H1 (cell line): ENCODE results near the gene HDHD5. TPM values are rescaled to one million over a fixed set of nuclear protein-coding genes. Genes with fewer than 3 reads are reported as not detected.

Experiments
- CTCF ChIA-PET: fragments of 300-600 bp; sonication (Branson Sonifier 250); formaldehyde crosslinking; loops from one replicate; lab custom pipeline; 2021; ENCODE audit not compliant: partially characterized antibody; lab: Charles Lee
- POLR2A ChIA-PET: fragments of 300-600 bp; sonication (Branson Sonifier 250); formaldehyde crosslinking; loops from one replicate; lab custom pipeline; 2021; ENCODE audit warnings: inconsistent platforms; ENCODE audit not compliant: partially characterized antibody; lab: Charles Lee
- DNase-seq, 2 experiments: peaks; one replicate each; pipeline versions ENCODE4 v3.0.0 to v3.0.0-alpha.2; 2010 to 2022; ENCODE audit warnings: low spot score in 2 of 2, low read depth in 1 of 2, mixed read lengths in 1 of 2
- FAIRE-seq: peaks from 2 replicates; lab custom pipeline; 2011; peaks lifted over from hg19 to GRCh38; lab: Jason Lieb, UNC
- H2AFZ ChIP-seq: 2 replicates; pipeline ENCODE4 v1.8.1; 2012; ENCODE audit warnings: low read length, inconsistent platforms
- H2AK5ac ChIP-seq: 2 replicates; pipeline ENCODE4 v1.6.1; 2013; ENCODE audit warnings: low read depth, low read length
- H2BK120ac ChIP-seq: replicated peaks from 2 replicates; pipeline ENCODE3; 2013; ENCODE audit warnings: low read depth, low read length, inconsistent platforms
- H2BK12ac ChIP-seq: 2 replicates; pipeline ENCODE4 v1.6.1; 2013; ENCODE audit warnings: low read depth, low read length
- H2BK15ac ChIP-seq: 2 replicates; pipeline ENCODE4 v1.6.1; 2013; ENCODE audit warnings: low read length
- H2BK20ac ChIP-seq: 2 replicates; pipeline ENCODE4 v1.6.1; 2013; ENCODE audit warnings: low read length
- H2BK5ac ChIP-seq: 2 replicates; pipeline ENCODE4 v1.6.1; 2013; ENCODE audit warnings: low read depth, low read length
- H3K14ac ChIP-seq: 2 replicates; pipeline ENCODE4 v1.6.1; 2013; ENCODE audit warnings: inconsistent platforms; ENCODE audit not compliant: insufficient read length
- H3K18ac ChIP-seq: 2 replicates; pipeline ENCODE4 v1.6.1; 2013; ENCODE audit warnings: low read length; ENCODE audit errors: extremely low read depth
- H3K23ac ChIP-seq: 2 replicates; pipeline ENCODE4 v1.6.1; 2013; ENCODE audit warnings: inconsistent platforms; ENCODE audit not compliant: insufficient read length
- H3K23me2 ChIP-seq: 2 replicates; pipeline ENCODE4 v1.6.1; 2013; ENCODE audit warnings: low read depth, low read length
- H3K27ac ChIP-seq: 2 replicates; pipeline ENCODE4 v1.6.1; 2011; ENCODE audit warnings: low read depth, low read length, inconsistent platforms
- H3K27me3 ChIP-seq, 4 experiments: replicated peaks in 1 of 4; 1 replicate in 1 of 4; 2 replicates in 3 of 4; pipeline versions ENCODE4 v1.6.1 to v1.8.1; 2011 to 2013; ENCODE audit warnings: low read length in 3 of 4, mild to moderate bottlenecking in 3 of 4, inconsistent platforms in 2 of 4, mixed read lengths in 2 of 4, moderate library complexity in 1 of 4; ENCODE audit not compliant: control insufficient read depth in 3 of 4, insufficient read depth in 3 of 4; ENCODE audit errors: extremely low read depth in 1 of 4
- H3K36me3 ChIP-seq, 4 experiments: 2 replicates each; pipeline versions ENCODE4 v1.6.1 to v1.8.1; 2011 to 2013; ENCODE audit warnings: mild to moderate bottlenecking in 4 of 4, low read length in 3 of 4, moderate library complexity in 2 of 4, control low read depth in 1 of 4, inconsistent platforms in 1 of 4; ENCODE audit not compliant: insufficient read depth in 4 of 4, control insufficient read depth in 2 of 4
- H3K4ac ChIP-seq: replicated peaks from 2 replicates; pipeline ENCODE3; 2013; ENCODE audit warnings: low read length, low read depth, mixed read lengths, inconsistent platforms; ENCODE audit not compliant: insufficient read length
- H3K4me1 ChIP-seq, 4 experiments: replicated peaks in 1 of 4; 1 replicate in 1 of 4; 2 replicates in 3 of 4; pipeline versions ENCODE4 v1.6.1 to v1.8.1; 2011 to 2013; ENCODE audit warnings: low read length in 3 of 4, inconsistent platforms in 2 of 4, mixed read lengths in 1 of 4; ENCODE audit not compliant: insufficient read depth in 4 of 4, control insufficient read depth in 3 of 4
- H3K4me2 ChIP-seq, 2 experiments: 2 replicates each; pipeline versions ENCODE4 v1.6.1 to v1.8.1; 2011 to 2013; ENCODE audit warnings: low read depth in 2 of 2, low read length in 2 of 2, control low read depth in 1 of 2, inconsistent platforms in 1 of 2, mild to moderate bottlenecking in 1 of 2; ENCODE audit not compliant: insufficient read depth in 1 of 2
- H3K4me3 ChIP-seq, 4 experiments: fragments of 200-600, 300-600 bp in 1 of 4; sonication (generic), shearing (Covaris generic), sonication (Bioruptor Twin) in 1 of 4; 2 replicates each; pipeline versions ENCODE4 v1.5.1 to v1.8.1; 2011 to 2016; ENCODE audit warnings: low read length in 4 of 4, low read depth in 3 of 4, control low read depth in 2 of 4, inconsistent platforms in 2 of 4, mild to moderate bottlenecking in 2 of 4, mixed read lengths in 1 of 4, moderate library complexity in 1 of 4; ENCODE audit not compliant: insufficient read depth in 2 of 4; ENCODE audit errors: extremely low read depth in 1 of 4
- H3K56ac ChIP-seq: replicated peaks from 2 replicates; pipeline ENCODE3; 2013; ENCODE audit warnings: low read depth, mild to moderate bottlenecking, mixed read lengths, low read length, inconsistent platforms; ENCODE audit not compliant: insufficient read length
- H3K79me1 ChIP-seq: 2 replicates; pipeline ENCODE4 v1.6.1; 2013; ENCODE audit warnings: low read depth, low read length, control low read depth
- H3K79me2 ChIP-seq, 2 experiments: 2 replicates each; pipeline versions ENCODE4 v1.6.1 to v1.8.1; 2012 to 2013; ENCODE audit warnings: low read length in 2 of 2, mild to moderate bottlenecking in 2 of 2, inconsistent platforms in 1 of 2; ENCODE audit not compliant: insufficient read depth in 2 of 2, control insufficient read depth in 1 of 2
- H3K9ac ChIP-seq, 4 experiments: replicated peaks in 1 of 4; 1 replicate in 1 of 4; 2 replicates in 3 of 4; pipeline versions ENCODE4 v1.6.1 to v1.8.1; 2011 to 2013; ENCODE audit warnings: low read depth in 3 of 4, low read length in 3 of 4, control low read depth in 2 of 4, mild to moderate bottlenecking in 2 of 4, moderate library complexity in 2 of 4, inconsistent platforms in 1 of 4; ENCODE audit errors: extremely low read depth in 1 of 4
- H3K9me3 ChIP-seq, 2 experiments: 2 replicates each; pipeline versions ENCODE4 v1.6.1 to v1.8.1; 2012 to 2013; ENCODE audit warnings: mild to moderate bottlenecking in 2 of 2, moderate library complexity in 2 of 2, control low read depth in 1 of 2, inconsistent platforms in 1 of 2, low read depth in 1 of 2, low read length in 1 of 2, mixed read lengths in 1 of 2; ENCODE audit not compliant: insufficient read depth in 2 of 2
- H4K20me1 ChIP-seq, 2 experiments: replicated peaks in 1 of 2; 2 replicates each; pipeline versions ENCODE3 to v1.8.1; 2011 to 2013; ENCODE audit warnings: inconsistent platforms in 2 of 2, low read length in 2 of 2, mild to moderate bottlenecking in 1 of 2; ENCODE audit not compliant: insufficient read depth in 2 of 2, control insufficient read depth in 1 of 2
- H4K5ac ChIP-seq: 2 replicates; pipeline ENCODE4 v1.6.1; 2013; ENCODE audit warnings: low read length, low read depth, mixed read lengths, inconsistent platforms; ENCODE audit not compliant: insufficient read length
- H4K8ac ChIP-seq: 2 replicates; pipeline ENCODE4 v1.8.0; 2013; ENCODE audit warnings: mild to moderate bottlenecking, moderate library complexity, low read length, inconsistent platforms; ENCODE audit not compliant: insufficient read depth; ENCODE audit errors: extremely low read depth
- H4K91ac ChIP-seq: replicated peaks from 2 replicates; pipeline ENCODE3; 2013; ENCODE audit warnings: low read length, mixed read lengths, inconsistent platforms; ENCODE audit not compliant: insufficient read length
- FOSL1 ChIP-seq: IDR thresholded peaks from 2 replicates; pipeline ENCODE4 v1.6.1; 2011; ENCODE audit warnings: mild to moderate bottlenecking, low read depth, low read length, moderate library complexity; ENCODE audit not compliant: insufficient read depth
- HDAC2 ChIP-seq, 2 experiments: fragments of 300-600 bp in 1 of 2; sonication (generic) in 1 of 2; IDR thresholded peaks; 2 replicates each; pipeline ENCODE4 v1.6.1; 2011 to 2012; ENCODE audit warnings: low read depth in 2 of 2, low read length in 2 of 2, mild to moderate bottlenecking in 2 of 2, moderate library complexity in 2 of 2, borderline replicate concordance in 1 of 2, inconsistent platforms in 1 of 2
- HDAC6 ChIP-seq: IDR thresholded peaks from one replicate; pipeline ENCODE4 v1.7.1; 2012; ENCODE audit warnings: low read depth, mild to moderate bottlenecking, inconsistent platforms, low read length, moderate library complexity
- JUN ChIP-seq: IDR thresholded peaks from 2 replicates; pipeline ENCODE4 v1.6.1; 2011; ENCODE audit warnings: low read depth, mild to moderate bottlenecking, improper control_type of control experiment, low read length
- MAFK ChIP-seq: IDR thresholded peaks from 2 replicates; pipeline ENCODE4 v1.6.1; 2012; ENCODE audit warnings: low read depth, mild to moderate bottlenecking, improper control_type of control experiment, low read length
- POLR2AphosphoS5 ChIP-seq: IDR thresholded peaks from 2 replicates; pipeline ENCODE4 v1.6.1; 2011; ENCODE audit warnings: low read depth, low read length
- RXRA ChIP-seq: IDR thresholded peaks from 2 replicates; pipeline ENCODE4 v1.6.1; 2011; ENCODE audit warnings: low read depth, mild to moderate bottlenecking, low read length, moderate library complexity; ENCODE audit not compliant: insufficient read depth
- SIX5 ChIP-seq: IDR thresholded peaks from 2 replicates; pipeline ENCODE4 v1.6.1; 2011; ENCODE audit warnings: mild to moderate bottlenecking, low read depth, low read length
- TBP ChIP-seq: IDR thresholded peaks from 2 replicates; pipeline ENCODE4 v1.6.1; 2011; ENCODE audit warnings: low read depth, low read length, improper control_type of control experiment
- TEAD4 ChIP-seq: IDR thresholded peaks from 2 replicates; pipeline ENCODE4 v1.6.1; 2012; ENCODE audit warnings: low read depth, low read length, inconsistent platforms, mixed read lengths
- WGBS, 2 experiments: shearing (Covaris generic) in 1 of 2; methylation state at CpG; one replicate each; pipeline versions ENCODE4 v1.1.6 to v1.1.7; 2013 to 2015; ENCODE audit warnings: low lambda C conversion rate in 2 of 2, mixed read lengths in 2 of 2, inconsistent platforms in 1 of 2, low coverage in 1 of 2, missing lambda C conversion rate in 1 of 2; ENCODE audit not compliant: insufficient replicate concordance in 2 of 2, insufficient coverage in 1 of 2, insufficient read length in 1 of 2; ENCODE audit errors: extremely low coverage in 1 of 2, missing lambda C conversion rate in 1 of 2; 5-methylcytosine and 5-hydroxymethylcytosine counted together
- polyA plus RNA-seq, 7 experiments: library from polyadenylated mRNA; depleted of rRNA in 3 of 7; stranded (reverse) in 5 of 7; unstranded in 2 of 7; fragments of >200 nt in 5 of 7; fragments of 200-250 nt in 2 of 7; gene quantifications; 1 replicate in 5 of 7; 2 replicates in 1 of 7; 4 replicates in 1 of 7; pipeline versions ENCODE4 v1.2.1 to v1.2.3, GENCODE V29; 2011 to 2013; ENCODE audit warnings: missing spikeins in 2 of 7, mixed read lengths in 2 of 7
- total RNA-seq: library from RNA; stranded (reverse); fragmentation: NEBNext Ultra II Directional; extraction: Animal tissue kit (Norgen Biotek cat#: 25700); gene quantifications from 2 replicates; pipeline ENCODE4 v1.2.1, GENCODE V29; 2021
- TF ChIP-seq, protein P1 (sequence below), 3 experiments: IDR thresholded peaks; 1 replicate in 2 of 3; 2 replicates in 1 of 3; pipeline versions ENCODE4 v1.5.1 to v1.6.1; 2011; ENCODE audit warnings: low read length in 3 of 3, mild to moderate bottlenecking in 3 of 3, inconsistent platforms in 2 of 3, low read depth in 1 of 3, moderate library complexity in 1 of 3; ENCODE audit not compliant: insufficient read depth in 1 of 3; ENCODE audit errors: control extremely low read depth in 1 of 3

The HDHD5 gene
- total and polyA plus RNA-seq, 2 of the 8 experiments (the other 6 are each of a cell fraction or from before 2014, with no cell fraction given) = 68.3 to 123 TPM

DNA sequence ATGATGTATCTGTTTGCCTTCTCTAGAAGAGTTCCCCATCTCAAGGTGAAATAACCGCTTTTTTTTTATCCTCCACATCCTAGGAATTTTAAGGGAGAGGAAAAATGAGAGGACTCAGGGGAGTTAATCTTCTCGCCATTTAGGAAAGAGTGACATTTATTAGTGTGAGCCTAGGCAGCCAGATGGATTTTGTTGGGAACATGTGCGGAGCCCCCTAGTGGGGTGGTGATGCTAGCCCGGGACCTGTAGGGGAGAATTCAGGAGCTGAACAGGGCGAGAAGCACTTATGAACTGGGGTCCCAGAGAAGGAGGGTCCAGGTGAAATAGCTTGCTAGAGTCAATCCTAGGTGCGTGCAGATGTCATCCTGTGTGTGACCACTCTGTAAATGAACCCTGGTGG, 63.5 kb downstream of the HDHD5 start:
- Histone ChIP-seq H4K91ac (no peak overlapping the region), H3K4me3 (no peak overlapping the region), H3K36me3 (peaks cover 0 to 2% (median 0%) of the 10 kb centered on the region in 4 experiments; a peak in 2 of 8 replicates), H3K18ac (no peak overlapping the region), H4K5ac (no peak overlapping the region), H4K20me1 (peaks cover 0 to 3% of the 10 kb centered on the region in 2 experiments), H2AFZ (no peak overlapping the region), H3K56ac (no peak overlapping the region), H2BK5ac (no peak overlapping the region), H3K4me1 (0 out of 7 replicates have a peak, but pooled peaks cover 0 to 2% (median 0%) of the 10 kb centered on the region in 4 experiments), H3K14ac (no peak overlapping the region), H3K9me3 (no peaks in the 10 kb centered on the region; a peak in 1 of 4 replicates), H3K4me2 (no peak overlapping the region), H2BK120ac (no peak overlapping the region), H2BK20ac (no peak overlapping the region), H2BK12ac (no peak overlapping the region), H3K79me2 (no peaks in the 10 kb centered on the region; a peak in 1 of 4 replicates), H3K23ac (no peak overlapping the region), H3K27ac (no peak overlapping the region), H3K4ac (no peak overlapping the region), H3K27me3 (no peaks in the 10 kb centered on the region), H3K79me1 (peaks cover 4% of the 10 kb centered on the region; the same call in 1 of the 2 replicates), H4K8ac (no peak overlapping the region), H2BK15ac (no peak overlapping the region), H3K23me2 (no peaks in the 10 kb centered on the region), H3K9ac (no peak overlapping the region), H2AK5ac (no peak overlapping the region)
- FAIRE-seq = no peak
- POLR2A ChIA-PET = interaction anchor here (0.7 to 1.7 kb wide), 3 partner anchors 9 to 24 kb away, joined by 3 to 5 read pairs (median 3); no protein-coding TSS in a partner anchor
- 69% methylated on average over 6 of the region's 6 CpGs; no CpG with 5 or more reads in 1 of the 2 experiments for WGBS, 2 experiments
- CTCF ChIA-PET = interaction anchor here (0.6 to 3.5 kb wide), 23 partner anchors 9 to 690 kb away, joined by 3 to 35 read pairs (median 4); partner anchors contain the start of gene TMEM121B
- no peak for DNase-seq
- no peak for TF ChIP-seq SIX5
- no peak for TF ChIP-seq POLR2AphosphoS5
- no peak for TF ChIP-seq HDAC6
- TF ChIP-seq JUN = no peak
- TF ChIP-seq MAFK = no peak
- 0 out of 4 replicates have a peak, but pooled peaks of 1 of the 2 experiments have one; percentile 46 for TF ChIP-seq HDAC2 (IDR thresholded peaks at IDR 0.05; ENCODE audit: borderline replicate concordance in 1 of 2, low read depth in 2 of 2, low read length in 2 of 2)
- no peak for TF ChIP-seq RXRA
- TF ChIP-seq, protein P1, sequence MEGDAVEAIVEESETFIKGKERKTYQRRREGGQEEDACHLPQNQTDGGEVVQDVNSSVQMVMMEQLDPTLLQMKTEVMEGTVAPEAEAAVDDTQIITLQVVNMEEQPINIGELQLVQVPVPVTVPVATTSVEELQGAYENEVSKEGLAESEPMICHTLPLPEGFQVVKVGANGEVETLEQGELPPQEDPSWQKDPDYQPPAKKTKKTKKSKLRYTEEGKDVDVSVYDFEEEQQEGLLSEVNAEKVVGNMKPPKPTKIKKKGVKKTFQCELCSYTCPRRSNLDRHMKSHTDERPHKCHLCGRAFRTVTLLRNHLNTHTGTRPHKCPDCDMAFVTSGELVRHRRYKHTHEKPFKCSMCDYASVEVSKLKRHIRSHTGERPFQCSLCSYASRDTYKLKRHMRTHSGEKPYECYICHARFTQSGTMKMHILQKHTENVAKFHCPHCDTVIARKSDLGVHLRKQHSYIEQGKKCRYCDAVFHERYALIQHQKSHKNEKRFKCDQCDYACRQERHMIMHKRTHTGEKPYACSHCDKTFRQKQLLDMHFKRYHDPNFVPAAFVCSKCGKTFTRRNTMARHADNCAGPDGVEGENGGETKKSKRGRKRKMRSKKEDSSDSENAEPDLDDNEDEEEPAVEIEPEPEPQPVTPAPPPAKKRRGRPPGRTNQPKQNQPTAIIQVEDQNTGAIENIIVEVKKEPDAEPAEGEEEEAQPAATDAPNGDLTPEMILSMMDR (IDR thresholded peaks at IDR 0.05; ENCODE audit: control extremely low read depth in 1 of 3, insufficient read depth in 1 of 3, low read depth in 1 of 3, low read length in 3 of 3) = peak; percentile 65 to 70 (median 68)
- TF ChIP-seq TEAD4 = no peak
- no peak for TF ChIP-seq TBP
- TF ChIP-seq FOSL1 = no peak
